HEK293 (cell line): ENCODE measurements around the gene ZC3H4.

Experiments
- FEZF1 ChIP-seq: fragments of 450-650 bp; formaldehyde crosslinking; IDR thresholded peaks from 2 replicates; pipeline ENCODE4 v1.5.1; 2016; ENCODE audit warnings: missing biosample characterization, missing genetic modification characterization
- KLF10 ChIP-seq: fragments of 450-650 bp; IDR thresholded peaks from 2 replicates; pipeline ENCODE4 v1.5.1; 2018; ENCODE audit warnings: missing biosample characterization, mild to moderate bottlenecking, missing genetic modification characterization
- KLF8 ChIP-seq: fragments of 450-650 bp; formaldehyde crosslinking; IDR thresholded peaks from 2 replicates; pipeline ENCODE4 v1.5.1; 2016; ENCODE audit warnings: missing biosample characterization, missing genetic modification characterization
- KLF9 ChIP-seq: fragments of 450-650 bp; formaldehyde crosslinking; IDR thresholded peaks from 2 replicates; pipeline ENCODE4 v1.5.1; 2016; ENCODE audit warnings: missing biosample characterization, missing genetic modification characterization, low read depth
- TRIM28 ChIP-seq: IDR thresholded peaks from 2 replicates; pipeline ENCODE4 v1.6.1; 2011; ENCODE audit warnings: low read length, control low read depth, borderline replicate concordance
- YY2 ChIP-seq: fragments of 450-650 bp; formaldehyde crosslinking; IDR thresholded peaks from 2 replicates; pipeline ENCODE4 v1.5.1; 2016; ENCODE audit warnings: missing biosample characterization, missing genetic modification characterization
- ZBTB20 ChIP-seq: fragments of 450-650 bp; formaldehyde crosslinking; IDR thresholded peaks from 2 replicates; pipeline ENCODE4 v1.5.1; 2016; ENCODE audit warnings: missing biosample characterization, missing genetic modification characterization
- ZFP69B ChIP-seq: fragments of 450-650 bp; formaldehyde crosslinking; IDR thresholded peaks from 2 replicates; pipeline ENCODE4 v1.5.1; 2016; ENCODE audit warnings: missing biosample characterization, missing genetic modification characterization
- ZNF133 ChIP-seq: fragments of 450-650 bp; formaldehyde crosslinking; IDR thresholded peaks from 2 replicates; pipeline ENCODE4 v1.5.1; 2016; ENCODE audit warnings: missing biosample characterization, missing genetic modification characterization
- ZNF175 ChIP-seq: fragments of 450-650 bp; formaldehyde crosslinking; IDR thresholded peaks from 2 replicates; pipeline ENCODE4 v1.5.1; 2016; ENCODE audit warnings: missing biosample characterization, missing genetic modification characterization
- ZNF211 ChIP-seq: fragments of 450-650 bp; formaldehyde crosslinking; IDR thresholded peaks from 2 replicates; pipeline ENCODE4 v1.5.1; 2016; ENCODE audit warnings: low read depth, missing biosample characterization, missing genetic modification characterization
- ZNF239 ChIP-seq: fragments of 450-650 bp; formaldehyde crosslinking; IDR thresholded peaks from 2 replicates; pipeline ENCODE4 v1.5.1; 2016; ENCODE audit warnings: missing biosample characterization, missing genetic modification characterization
- ZNF510 ChIP-seq: fragments of 450-650 bp; formaldehyde crosslinking; IDR thresholded peaks from 2 replicates; pipeline ENCODE4 v1.5.1; 2018; ENCODE audit warnings: mild to moderate bottlenecking, missing genetic modification characterization, missing biosample characterization; ENCODE audit not compliant: insufficient replicate concordance
- ZNF530 ChIP-seq: fragments of 450-650 bp; formaldehyde crosslinking; IDR thresholded peaks from 2 replicates; pipeline ENCODE4 v1.5.1; 2016; ENCODE audit warnings: low read depth, missing biosample characterization, missing genetic modification characterization
- ZNF544 ChIP-seq: fragments of 450-650 bp; formaldehyde crosslinking; IDR thresholded peaks from 2 replicates; pipeline ENCODE4 v1.5.0; 2017; ENCODE audit warnings: missing biosample characterization, missing genetic modification characterization
- ZNF548 ChIP-seq: fragments of 450-650 bp; formaldehyde crosslinking; IDR thresholded peaks from 2 replicates; pipeline ENCODE4 v1.5.1; 2016; ENCODE audit warnings: missing biosample characterization, missing genetic modification characterization
- ZNF560 ChIP-seq: fragments of 450-650 bp; formaldehyde crosslinking; IDR thresholded peaks from 2 replicates; pipeline ENCODE4 v1.5.1; 2017; ENCODE audit warnings: missing biosample characterization, missing genetic modification characterization, borderline replicate concordance
- ZNF561 ChIP-seq: fragments of 450-650 bp; IDR thresholded peaks from 2 replicates; pipeline ENCODE4 v1.5.1; 2018; ENCODE audit warnings: missing biosample characterization, missing genetic modification characterization, borderline replicate concordance
- ZNF621 ChIP-seq: fragments of 450-650 bp; formaldehyde crosslinking; IDR thresholded peaks from 2 replicates; pipeline ENCODE4 v1.5.1; 2017; ENCODE audit warnings: missing biosample characterization, missing genetic modification characterization
- ZNF654 ChIP-seq: fragments of 450-650 bp; formaldehyde crosslinking; IDR thresholded peaks from 2 replicates; pipeline ENCODE4 v1.5.1; 2016; ENCODE audit warnings: low read depth, missing biosample characterization, missing genetic modification characterization
- ZNF660 ChIP-seq: fragments of 450-650 bp; IDR thresholded peaks from 2 replicates; pipeline ENCODE4 v1.5.1; 2018; ENCODE audit warnings: missing biosample characterization, mild to moderate bottlenecking, missing genetic modification characterization
- ZNF670 ChIP-seq: fragments of 450-650 bp; formaldehyde crosslinking; IDR thresholded peaks from 2 replicates; pipeline ENCODE4 v1.5.1; 2016; ENCODE audit warnings: missing biosample characterization, missing genetic modification characterization, low read depth
- ZNF701 ChIP-seq: fragments of 450-650 bp; formaldehyde crosslinking; IDR thresholded peaks from 2 replicates; pipeline ENCODE4 v1.5.1; 2016; ENCODE audit warnings: missing biosample characterization, missing genetic modification characterization
- ZNF777 ChIP-seq: fragments of 450-650 bp; formaldehyde crosslinking; IDR thresholded peaks from 2 replicates; pipeline ENCODE4 v1.5.1; 2017; ENCODE audit warnings: missing biosample characterization, missing genetic modification characterization, borderline replicate concordance
- ZNF837 ChIP-seq: fragments of 450-650 bp; formaldehyde crosslinking; IDR thresholded peaks from 2 replicates; pipeline ENCODE4 v1.5.1; 2016; ENCODE audit warnings: missing biosample characterization, missing genetic modification characterization
- ZXDB ChIP-seq: fragments of 450-650 bp; formaldehyde crosslinking; IDR thresholded peaks from 2 replicates; pipeline ENCODE4 v1.5.1; 2016; ENCODE audit warnings: missing biosample characterization, missing genetic modification characterization
- TF ChIP-seq, protein P1 (sequence below): fragments of 450-650 bp; formaldehyde crosslinking; IDR thresholded peaks from 2 replicates; pipeline ENCODE4; 2016; ENCODE audit warnings: missing biosample characterization, missing genetic modification characterization
- TF ChIP-seq, protein P2 (sequence below): fragments of 450-650 bp; formaldehyde crosslinking; IDR thresholded peaks from 2 replicates; pipeline ENCODE4 v1.5.1; 2016; ENCODE audit warnings: missing biosample characterization, missing genetic modification characterization
- TF ChIP-seq, protein P3 (sequence below): fragments of 450-650 bp; formaldehyde crosslinking; IDR thresholded peaks from 2 replicates; pipeline ENCODE4 v1.5.1; 2016; ENCODE audit warnings: missing biosample characterization, missing genetic modification characterization
- TF ChIP-seq, protein P4 (sequence below): fragments of 450-650 bp; formaldehyde crosslinking; IDR thresholded peaks from 2 replicates; pipeline ENCODE4 v1.5.1; 2016; ENCODE audit warnings: missing biosample characterization, missing genetic modification characterization
- TF ChIP-seq, protein P5 (sequence below): fragments of 450-650 bp; formaldehyde crosslinking; IDR thresholded peaks from 2 replicates; pipeline ENCODE4 v1.5.1; 2016; ENCODE audit warnings: missing biosample characterization, missing genetic modification characterization

ZC3H4 gene

DNA sequence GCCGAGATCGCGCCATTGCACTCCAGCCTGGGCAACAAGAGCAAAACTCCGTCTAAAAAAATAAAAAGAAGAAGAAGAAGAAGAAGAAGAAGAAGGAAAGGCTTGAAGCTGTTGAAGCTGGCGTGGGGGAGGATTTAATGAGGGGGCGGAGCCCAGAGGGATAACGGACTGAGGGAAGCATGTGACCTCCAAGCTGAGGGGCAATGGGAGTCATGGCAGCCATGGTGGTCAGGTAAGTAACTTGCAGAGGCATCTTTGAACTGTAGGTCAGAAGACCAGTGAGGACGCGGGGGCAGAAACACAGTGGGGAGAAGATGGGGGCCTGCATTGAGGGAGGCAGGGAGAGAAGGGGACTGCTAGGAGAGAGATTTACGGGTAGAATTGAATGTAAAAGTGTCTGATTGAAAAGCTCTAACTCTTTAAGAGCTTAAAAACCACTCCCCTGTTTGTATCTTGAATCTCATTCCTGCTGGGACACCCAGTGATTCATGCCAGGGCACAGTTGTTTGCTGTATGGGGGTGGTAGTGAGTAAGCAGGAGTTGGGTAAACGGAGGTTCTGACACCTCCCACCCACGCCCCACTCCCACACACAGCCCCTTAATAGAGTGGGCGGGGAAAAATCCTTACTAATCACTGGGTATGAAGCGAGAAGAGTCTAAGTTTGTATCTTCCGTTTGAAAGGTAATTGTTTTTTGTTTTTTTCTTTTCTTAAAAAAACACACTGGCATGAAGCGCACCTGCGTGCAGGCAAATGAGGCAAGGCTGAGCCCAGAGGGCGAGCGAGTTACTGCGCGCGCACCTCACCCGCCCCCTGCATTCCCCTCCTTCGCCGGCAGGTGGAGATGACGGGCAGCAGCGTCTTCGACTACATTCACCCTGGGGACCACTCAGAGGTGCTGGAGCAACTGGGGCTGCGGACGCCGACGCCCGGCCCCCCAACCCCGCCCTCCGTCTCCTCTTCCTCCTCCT, 78.2 kb downstream of the ZC3H4 start (continued):
- TF ChIP-seq ZNF544 (tag by site-specific recombination) (no peak), ZXDB (tag by site-specific recombination) (0 out of 2 replicates have a peak, but pooled peaks have one; percentile 47), ZNF548 (no peak), TRIM28 (no peak), ZNF660 (no peak), ZNF777 (no peak), ZNF175 (tag by site-specific recombination) (no peak), ZNF701 (tag by site-specific recombination) (no peak), ZNF133 (tag by site-specific recombination) (no peak), ZNF239 (tag by site-specific recombination) (no peak), ZBTB20 (tag by site-specific recombination) (no peak), ZNF510 (tag by site-specific recombination) (no peak), ZNF837 (tag by site-specific recombination) (no peak), ZFP69B (peak; percentile 21; the same call in 1 of the 2 replicates), KLF8 (tag by site-specific recombination) (peak; percentile 26), ZNF530 (tag by site-specific recombination) (no peak), ZNF670 (tag by site-specific recombination) (no peak), KLF9 (tag by site-specific recombination) (peak; percentile 82), ZNF560 (no peak), FEZF1 (no peak), ZNF211 (tag by site-specific recombination) (no peak), ZNF621 (tag by site-specific recombination) (no peak), ZNF561 (tag by site-specific recombination) (0 out of 2 replicates have a peak, but pooled peaks have one; percentile 21), YY2 (tag by site-specific recombination) (peak; percentile 51), ZNF654 (tag by site-specific recombination) (peak; percentile 37), KLF10 (peak; percentile 15; the same call in 1 of the 2 replicates)
- TF ChIP-seq, protein P1, sequence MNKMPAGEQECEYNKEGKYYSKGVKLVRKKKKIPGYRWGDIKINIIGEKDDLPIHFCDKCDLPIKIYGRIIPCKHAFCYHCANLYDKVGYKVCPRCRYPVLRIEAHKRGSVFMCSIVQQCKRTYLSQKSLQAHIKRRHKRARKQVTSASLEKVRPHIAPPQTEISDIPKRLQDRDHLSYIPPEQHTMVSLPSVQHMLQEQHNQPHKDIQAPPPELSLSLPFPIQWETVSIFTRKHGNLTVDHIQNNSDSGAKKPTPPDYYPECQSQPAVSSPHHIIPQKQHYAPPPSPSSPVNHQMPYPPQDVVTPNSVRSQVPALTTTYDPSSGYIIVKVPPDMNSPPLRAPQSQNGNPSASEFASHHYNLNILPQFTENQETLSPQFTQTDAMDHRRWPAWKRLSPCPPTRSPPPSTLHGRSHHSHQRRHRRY (tag by site-specific recombination) = no peak
- TF ChIP-seq, protein P2, sequence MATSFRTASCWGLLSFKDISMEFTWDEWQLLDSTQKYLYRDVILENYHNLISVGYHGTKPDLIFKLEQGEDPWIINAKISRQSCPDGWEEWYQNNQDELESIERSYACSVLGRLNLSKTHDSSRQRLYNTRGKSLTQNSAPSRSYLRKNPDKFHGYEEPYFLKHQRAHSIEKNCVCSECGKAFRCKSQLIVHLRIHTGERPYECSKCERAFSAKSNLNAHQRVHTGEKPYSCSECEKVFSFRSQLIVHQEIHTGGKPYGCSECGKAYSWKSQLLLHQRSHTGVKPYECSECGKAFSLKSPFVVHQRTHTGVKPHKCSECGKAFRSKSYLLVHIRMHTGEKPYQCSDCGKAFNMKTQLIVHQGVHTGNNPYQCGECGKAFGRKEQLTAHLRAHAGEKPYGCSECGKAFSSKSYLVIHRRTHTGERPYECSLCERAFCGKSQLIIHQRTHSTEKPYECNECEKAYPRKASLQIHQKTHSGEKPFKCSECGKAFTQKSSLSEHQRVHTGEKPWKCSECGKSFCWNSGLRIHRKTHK (tag by site-specific recombination) = no peak
- TF ChIP-seq, protein P3, sequence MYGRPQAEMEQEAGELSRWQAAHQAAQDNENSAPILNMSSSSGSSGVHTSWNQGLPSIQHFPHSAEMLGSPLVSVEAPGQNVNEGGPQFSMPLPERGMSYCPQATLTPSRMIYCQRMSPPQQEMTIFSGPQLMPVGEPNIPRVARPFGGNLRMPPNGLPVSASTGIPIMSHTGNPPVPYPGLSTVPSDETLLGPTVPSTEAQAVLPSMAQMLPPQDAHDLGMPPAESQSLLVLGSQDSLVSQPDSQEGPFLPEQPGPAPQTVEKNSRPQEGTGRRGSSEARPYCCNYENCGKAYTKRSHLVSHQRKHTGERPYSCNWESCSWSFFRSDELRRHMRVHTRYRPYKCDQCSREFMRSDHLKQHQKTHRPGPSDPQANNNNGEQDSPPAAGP (tag by site-specific recombination) = 0 out of 2 replicates have a peak, but pooled peaks have one; percentile 58
- TF ChIP-seq, protein P4, sequence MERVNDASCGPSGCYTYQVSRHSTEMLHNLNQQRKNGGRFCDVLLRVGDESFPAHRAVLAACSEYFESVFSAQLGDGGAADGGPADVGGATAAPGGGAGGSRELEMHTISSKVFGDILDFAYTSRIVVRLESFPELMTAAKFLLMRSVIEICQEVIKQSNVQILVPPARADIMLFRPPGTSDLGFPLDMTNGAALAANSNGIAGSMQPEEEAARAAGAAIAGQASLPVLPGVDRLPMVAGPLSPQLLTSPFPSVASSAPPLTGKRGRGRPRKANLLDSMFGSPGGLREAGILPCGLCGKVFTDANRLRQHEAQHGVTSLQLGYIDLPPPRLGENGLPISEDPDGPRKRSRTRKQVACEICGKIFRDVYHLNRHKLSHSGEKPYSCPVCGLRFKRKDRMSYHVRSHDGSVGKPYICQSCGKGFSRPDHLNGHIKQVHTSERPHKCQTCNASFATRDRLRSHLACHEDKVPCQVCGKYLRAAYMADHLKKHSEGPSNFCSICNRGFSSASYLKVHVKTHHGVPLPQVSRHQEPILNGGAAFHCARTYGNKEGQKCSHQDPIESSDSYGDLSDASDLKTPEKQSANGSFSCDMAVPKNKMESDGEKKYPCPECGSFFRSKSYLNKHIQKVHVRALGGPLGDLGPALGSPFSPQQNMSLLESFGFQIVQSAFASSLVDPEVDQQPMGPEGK = peak; percentile 76
- TF ChIP-seq, protein P5, sequence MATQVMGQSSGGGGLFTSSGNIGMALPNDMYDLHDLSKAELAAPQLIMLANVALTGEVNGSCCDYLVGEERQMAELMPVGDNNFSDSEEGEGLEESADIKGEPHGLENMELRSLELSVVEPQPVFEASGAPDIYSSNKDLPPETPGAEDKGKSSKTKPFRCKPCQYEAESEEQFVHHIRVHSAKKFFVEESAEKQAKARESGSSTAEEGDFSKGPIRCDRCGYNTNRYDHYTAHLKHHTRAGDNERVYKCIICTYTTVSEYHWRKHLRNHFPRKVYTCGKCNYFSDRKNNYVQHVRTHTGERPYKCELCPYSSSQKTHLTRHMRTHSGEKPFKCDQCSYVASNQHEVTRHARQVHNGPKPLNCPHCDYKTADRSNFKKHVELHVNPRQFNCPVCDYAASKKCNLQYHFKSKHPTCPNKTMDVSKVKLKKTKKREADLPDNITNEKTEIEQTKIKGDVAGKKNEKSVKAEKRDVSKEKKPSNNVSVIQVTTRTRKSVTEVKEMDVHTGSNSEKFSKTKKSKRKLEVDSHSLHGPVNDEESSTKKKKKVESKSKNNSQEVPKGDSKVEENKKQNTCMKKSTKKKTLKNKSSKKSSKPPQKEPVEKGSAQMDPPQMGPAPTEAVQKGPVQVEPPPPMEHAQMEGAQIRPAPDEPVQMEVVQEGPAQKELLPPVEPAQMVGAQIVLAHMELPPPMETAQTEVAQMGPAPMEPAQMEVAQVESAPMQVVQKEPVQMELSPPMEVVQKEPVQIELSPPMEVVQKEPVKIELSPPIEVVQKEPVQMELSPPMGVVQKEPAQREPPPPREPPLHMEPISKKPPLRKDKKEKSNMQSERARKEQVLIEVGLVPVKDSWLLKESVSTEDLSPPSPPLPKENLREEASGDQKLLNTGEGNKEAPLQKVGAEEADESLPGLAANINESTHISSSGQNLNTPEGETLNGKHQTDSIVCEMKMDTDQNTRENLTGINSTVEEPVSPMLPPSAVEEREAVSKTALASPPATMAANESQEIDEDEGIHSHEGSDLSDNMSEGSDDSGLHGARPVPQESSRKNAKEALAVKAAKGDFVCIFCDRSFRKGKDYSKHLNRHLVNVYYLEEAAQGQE (tag by site-specific recombination) = no peak
